KBM-7 (cell line): ENCODE results near the gene SEMA3C.

Source experiments
- DNase-seq: peaks from one replicate; pipeline ENCODE4 v3.0.0-alpha.2; 2015
- in situ Hi-C: fragments of 300-500 bp; cut with MboI; formaldehyde crosslinking; loops from 2 replicates; pipeline ENCODE4 v1.14.3; 2020; ENCODE audit warnings: low sequenced_read_pairs, low pct_unique_long_range_greater_than_20kb, mixed read lengths

SEMA3C gene

DNA sequence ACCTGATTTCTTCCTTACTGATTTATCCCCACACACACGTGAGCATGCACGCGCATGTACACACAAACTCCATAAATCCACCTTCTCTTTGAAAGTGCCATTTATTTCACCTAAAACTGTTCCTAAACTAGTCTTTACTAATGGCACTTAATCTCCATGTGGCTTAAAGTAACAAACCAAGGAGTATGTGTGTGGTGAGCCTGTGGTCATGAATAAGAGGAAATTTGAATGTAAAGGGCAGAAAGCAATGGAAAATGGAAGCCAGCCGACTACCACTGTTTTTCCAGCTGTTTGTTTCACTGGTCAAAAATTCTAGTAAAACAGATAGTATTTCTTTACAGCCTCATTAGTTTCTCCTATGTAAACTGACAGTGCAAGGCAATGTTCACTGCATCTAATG, 23.8 kb downstream of the SEMA3C start:
- DNase-seq = no peak
- in situ Hi-C loops = no loop called here

DNA sequence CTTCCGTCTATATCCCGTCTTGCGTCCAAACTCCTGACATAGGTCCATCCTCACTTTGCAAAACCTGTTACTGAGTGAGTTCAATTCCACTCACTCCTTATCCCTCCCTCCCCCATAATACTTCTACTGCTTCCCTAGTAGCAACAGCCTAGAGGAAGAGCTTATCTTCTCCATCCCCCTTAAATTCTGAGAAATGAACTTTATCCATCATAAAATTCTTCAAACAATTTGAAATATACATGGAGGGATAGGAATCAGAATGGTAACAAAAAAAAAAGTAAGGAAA, 27.6 kb downstream of the SEMA3C start:
- in situ Hi-C loops = no loop called here
- no peak for DNase-seq

DNA sequence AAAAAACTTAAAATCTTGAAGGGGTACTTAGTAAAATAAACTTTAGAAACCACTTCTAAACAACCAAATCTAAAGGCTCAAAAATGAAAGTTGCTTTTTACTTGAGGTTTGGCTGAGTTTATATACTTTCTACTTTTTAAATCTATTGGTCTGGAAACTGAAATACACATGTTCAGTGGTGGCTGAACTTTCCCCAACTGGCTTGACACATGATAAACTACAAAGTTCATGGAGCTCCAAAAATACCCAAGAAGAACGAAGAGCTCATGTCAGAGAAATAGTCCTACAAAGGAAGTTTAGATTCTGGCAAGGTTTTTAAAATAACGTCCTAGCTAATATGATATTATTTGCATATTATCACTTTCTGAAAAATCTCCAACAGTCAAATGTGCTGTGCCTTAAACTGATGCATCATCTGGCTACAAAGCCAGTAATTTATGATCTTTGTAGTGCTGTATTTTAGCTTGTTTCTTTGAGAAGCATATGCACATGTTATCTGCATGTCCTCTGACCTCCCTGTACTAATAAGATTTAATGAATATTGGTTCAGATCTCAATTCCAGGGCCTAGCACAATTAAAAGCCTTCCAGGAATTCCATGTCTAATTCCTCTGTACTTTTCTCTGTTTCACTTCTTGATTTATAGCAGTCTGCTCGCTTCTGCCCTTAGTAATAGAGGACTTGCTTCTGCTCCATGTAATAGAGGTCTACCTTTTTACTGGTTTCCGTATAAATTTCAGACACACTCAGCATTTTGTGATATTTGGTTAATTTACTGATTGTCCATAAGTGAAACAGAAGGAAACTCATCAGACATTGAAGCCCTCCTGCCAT, 28.2 kb downstream of the SEMA3C start:
- in situ Hi-C loops = no loop called here
- no peak for DNase-seq

DNA sequence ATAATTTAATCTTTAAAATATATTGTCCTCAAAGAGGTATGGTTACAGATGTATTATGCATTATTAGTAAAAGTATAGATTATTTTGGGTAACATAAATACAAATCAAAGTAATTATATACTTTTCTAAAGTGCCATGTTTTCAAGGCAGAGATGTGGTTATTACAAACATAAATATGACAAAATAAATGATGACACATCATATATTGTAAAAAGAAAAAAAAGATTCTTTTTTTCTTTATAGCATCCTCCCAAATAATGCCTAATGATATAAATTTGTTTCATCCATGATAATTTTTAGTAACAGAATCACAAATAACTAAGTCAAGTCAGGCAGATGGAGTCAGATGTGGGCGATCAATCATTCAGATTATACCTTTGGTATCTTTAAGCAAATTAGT, 29.3 kb downstream of the SEMA3C start:
- no peak for DNase-seq
- in situ Hi-C loops = no loop called here

DNA sequence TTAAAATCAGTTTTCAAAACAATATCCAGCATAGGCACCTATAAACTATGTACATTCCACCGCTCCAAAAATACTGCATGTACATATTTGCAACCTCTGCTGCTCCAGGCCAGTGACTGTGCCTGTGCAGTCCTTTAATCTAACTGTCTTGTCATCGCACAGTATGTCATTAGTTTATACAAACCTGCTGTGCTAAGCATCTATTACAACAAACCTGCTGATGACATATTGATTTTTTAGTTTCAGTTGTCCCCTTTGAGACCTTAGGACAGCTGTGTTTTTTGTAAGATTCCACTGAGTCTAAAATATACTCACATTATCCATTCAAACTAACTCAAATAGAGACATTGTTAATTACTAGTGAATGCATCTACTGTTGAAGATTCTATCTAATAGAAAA, 33.1 kb downstream of the SEMA3C start:
- in situ Hi-C loops = no loop called here

DNA sequence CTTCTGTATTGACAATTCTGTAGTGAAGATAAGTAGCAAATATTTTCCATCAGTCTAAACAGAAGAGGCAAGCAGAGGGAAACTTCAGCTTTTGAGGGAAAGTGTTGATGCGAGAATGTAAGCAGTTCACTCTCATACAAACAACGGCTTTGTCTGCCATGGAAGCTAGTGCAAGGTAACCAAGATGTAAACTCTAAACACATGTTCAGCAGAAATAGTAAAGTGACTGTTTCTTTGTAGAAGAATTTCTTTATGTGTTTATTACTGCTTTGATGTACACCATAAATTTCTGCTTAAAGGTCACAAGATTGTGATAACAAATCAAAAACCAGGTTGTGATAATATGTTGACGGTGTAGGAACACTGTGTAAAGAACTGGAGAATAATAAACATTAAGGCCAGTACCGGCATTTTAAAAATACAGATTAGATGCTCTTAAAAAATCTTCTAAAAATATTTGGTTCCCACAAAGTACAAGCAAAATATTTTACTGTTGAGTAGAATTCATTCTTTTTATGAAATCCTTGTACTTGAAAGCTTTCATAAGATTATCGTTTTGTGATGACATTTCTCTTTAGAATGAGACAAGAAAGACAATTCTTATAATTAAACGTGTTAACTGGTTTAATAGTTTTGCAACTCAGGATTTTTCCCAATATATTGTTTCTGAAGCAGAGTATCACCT, 34.2 kb downstream of the SEMA3C start:
- in situ Hi-C loops = no loop called here
- DNase-seq = no peak

More for the DNA sequence above, 33.1 kb downstream of the SEMA3C start:
- DNase-seq = no peak

DNA sequence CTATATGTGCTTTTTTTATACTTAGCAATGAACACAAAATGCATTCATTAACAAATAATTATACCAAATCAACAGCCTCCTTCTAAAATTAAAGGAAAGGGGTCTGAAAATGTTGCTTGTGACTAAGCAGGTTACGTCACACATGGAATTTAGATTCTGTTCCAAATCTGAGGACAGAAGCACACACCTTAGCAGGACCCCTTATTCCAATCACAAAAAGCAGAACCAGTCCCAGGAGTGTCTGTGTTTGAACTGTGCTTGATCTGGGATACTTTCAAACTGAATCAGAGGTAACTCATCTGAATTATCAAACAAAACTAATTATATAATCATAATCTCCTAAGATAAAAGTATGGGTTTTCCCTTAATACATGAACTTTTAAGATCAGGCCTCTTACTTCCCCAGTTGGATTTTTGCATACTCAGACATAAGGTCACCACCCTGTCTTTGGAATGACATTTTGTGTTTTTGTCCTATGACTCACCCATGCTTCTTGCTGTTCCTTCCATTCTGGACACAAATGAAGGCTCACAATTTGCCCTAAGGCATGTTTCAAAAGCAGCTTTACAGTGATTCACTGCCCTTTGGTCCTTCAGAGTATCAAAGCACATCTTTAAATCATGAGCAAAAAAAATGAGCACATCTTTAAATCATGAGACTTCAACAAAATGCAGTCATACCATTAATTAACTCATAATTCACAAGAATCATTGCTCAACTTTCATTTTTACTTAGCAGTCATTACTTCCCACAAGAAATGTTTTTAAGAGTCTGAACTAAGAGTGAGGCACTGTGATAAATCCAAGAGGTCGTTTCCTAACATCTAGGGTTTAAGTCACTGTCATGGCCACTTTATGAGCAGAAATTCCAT, 35.5 kb downstream of the SEMA3C start:
- no peak for DNase-seq
- in situ Hi-C loops = no loop called here

DNA sequence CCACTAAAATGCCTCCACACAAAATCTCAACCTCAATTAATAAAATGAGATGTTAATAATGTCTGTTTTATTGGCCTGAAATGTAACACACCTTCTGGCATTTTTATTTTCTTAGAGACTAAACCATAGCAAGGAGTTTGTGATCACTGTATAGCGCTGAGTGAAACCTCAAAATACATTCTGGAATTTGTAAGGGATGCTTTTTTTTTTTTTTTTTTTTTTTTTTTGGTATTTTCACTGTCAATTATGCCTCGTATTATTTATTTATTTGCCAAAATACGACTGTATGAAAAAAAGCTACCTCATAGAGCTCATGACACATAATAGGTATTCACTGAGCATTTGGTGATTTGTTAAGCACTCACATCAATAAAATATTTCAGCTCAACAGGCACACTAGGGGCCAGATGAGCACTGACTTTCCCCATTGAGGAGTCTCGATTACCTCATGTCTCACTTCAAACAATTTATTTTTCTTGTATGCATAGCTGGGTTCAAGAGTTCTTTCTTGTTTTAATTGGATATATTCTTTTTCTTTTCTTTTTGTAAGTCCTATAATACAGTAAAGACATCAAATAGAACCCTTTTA, 36.5 kb downstream of the SEMA3C start:
- no peak for DNase-seq
- in situ Hi-C loops = no loop called here

DNA sequence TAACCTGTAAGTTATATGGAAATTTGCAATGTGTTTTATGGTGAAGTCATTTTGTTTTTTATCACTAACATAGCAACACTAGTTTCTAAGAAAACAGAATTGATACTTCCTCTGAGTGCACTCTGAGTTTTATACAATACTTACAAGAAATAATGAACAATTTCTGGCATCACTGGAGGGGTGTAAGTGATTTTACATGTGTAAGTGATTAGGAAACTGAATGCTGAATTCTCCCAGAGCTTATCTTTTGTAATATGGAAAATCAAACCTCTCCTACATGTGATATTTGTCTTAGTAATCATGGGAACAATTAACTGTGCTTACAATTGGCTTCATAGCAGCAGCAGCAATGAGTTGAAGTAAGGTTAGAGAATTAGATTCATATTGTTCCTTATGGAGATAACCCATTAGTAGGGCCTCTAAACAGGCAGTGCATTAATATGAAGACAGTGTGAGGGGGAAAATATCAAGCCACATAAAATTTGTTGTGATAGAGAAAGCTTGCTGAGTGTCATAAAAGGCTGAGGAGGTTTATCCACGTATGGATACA, 37.4 kb downstream of the SEMA3C start:
- no peak for DNase-seq
- in situ Hi-C loops = no loop called here

DNA sequence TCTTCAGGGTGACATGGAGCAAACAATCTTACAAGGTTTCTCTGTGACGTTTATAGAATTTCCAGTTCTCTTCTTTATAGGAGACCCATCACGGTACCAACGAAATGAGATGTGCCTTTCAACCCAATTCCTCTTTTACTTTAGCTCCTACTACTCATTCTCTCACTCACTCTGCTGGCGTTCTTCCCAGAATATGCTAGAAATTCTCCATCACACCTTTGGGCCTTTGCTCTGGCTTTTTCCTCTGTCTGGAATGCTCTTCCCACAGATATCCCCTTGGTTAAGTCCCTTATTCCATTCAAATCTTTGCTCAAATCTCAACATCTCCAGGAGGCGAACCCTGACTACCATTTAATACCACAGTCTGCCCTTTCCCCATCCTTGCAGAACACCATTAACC, 39.0 kb downstream of the SEMA3C start:
- no peak for DNase-seq
- in situ Hi-C loops = no loop called here

DNA sequence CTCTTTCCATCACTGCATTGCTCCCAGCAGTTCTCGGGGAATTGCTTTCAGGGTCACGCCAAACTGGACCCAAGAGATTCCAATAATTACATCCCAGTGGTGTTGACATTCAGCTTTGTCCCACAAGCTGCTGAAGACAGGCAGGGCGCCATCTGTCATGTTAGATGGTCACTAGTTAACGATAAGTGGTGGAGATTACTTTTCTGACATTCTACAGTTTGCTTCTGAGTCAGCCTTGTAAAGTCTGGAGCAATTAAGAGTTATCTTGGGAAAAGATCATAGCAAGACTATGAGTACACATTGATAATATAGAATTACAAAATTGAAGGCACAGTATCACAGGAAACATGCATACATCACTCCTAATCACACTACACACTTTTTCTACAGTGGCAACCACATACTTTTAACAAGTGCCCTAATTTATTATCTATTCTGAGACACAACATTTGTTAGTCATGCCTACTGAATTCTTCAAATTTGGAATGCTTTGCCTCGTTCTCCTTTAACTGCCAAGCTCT, 41.9 kb downstream of the SEMA3C start:
- in situ Hi-C loops = no loop called here
- no peak for DNase-seq

DNA sequence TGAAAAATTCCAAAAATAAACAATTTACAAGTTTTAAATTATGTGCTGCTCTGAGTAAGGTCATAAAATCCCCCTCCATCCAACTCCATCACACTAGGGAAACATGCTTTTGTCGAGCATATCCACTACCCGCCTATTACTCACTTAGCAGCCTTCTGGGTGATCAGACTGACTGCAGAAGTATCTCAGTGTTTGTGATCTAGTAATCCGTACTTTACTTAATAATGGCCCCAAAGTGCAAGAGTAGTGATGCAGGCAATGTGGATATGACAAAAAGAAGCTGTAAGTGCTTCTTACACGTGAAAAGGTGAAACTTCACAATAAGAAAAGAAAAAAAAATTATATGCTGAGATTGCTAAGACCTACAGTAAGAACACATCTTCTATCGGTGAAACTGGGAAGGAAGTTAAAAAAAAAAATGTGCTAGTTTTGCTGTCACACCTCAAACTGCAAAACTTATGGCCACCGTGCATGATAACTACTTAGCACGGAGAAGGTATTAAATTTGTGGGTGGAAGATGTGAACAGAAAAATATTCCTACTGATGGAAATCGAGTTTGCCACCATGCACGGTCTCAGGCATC, 43.2 kb downstream of the SEMA3C start:
- DNase-seq = no peak
- in situ Hi-C loops = no loop called here

DNA sequence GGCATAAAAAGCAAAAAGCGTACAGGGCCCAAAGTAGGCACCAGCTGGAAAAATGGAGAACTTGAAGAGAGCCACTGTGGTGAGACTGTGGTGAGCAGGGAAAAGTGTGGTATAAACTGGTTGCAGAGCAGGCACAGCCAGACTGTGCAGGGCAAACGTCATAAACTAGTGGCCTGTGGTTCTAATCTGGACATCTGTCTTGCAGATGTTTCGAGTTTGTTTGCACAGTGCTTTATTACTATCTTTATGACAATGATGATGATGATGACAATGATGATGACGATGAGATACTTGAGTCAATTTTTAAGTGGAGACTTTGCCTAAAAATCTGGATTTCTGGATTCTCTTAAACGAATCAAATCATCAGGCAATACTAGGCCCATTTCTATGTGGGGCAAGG, 45.7 kb downstream of the SEMA3C start:
- DNase-seq = no peak
- in situ Hi-C loops = no loop called here

DNA sequence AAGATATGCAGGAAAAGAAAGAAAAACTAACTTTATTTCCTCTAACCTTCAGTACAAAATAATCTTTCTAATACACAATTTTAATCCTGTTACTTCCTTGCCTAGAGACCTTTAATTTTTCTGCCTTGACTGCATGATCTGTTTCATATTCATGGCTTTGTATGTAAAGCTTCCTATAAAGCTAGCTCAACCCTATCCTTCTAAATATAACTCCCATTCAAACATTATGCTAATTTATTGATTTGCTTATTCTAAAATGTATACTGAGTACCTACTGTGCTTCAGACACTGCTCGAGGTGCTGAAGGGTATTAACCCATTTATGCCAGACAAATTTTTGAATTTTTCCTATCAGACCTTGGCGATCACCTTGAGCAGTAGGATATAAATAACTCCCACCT, 47.6 kb downstream of the SEMA3C start:
- DNase-seq = no peak
- in situ Hi-C loops = no loop called here

DNA sequence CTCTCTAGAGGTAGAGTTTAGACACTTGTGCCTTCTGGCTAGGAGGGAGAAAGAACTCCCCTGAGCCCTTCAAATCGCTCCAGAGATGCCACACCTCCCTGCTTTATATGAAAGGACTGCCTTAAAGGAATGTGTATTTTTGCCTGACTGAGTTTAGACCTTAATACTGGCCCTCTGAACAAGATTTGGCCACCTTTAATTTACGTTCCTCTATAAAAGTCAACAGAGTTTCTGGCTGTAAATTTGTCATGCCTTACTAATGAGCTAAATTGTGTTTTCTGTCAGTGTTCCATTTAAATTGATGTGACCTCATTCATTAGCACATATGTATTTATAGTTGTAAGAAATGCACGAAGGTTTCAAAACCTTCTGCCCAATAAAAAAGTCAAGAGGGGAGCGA, 48.0 kb downstream of the SEMA3C start:
- in situ Hi-C loops = no loop called here
- no peak for DNase-seq

DNA sequence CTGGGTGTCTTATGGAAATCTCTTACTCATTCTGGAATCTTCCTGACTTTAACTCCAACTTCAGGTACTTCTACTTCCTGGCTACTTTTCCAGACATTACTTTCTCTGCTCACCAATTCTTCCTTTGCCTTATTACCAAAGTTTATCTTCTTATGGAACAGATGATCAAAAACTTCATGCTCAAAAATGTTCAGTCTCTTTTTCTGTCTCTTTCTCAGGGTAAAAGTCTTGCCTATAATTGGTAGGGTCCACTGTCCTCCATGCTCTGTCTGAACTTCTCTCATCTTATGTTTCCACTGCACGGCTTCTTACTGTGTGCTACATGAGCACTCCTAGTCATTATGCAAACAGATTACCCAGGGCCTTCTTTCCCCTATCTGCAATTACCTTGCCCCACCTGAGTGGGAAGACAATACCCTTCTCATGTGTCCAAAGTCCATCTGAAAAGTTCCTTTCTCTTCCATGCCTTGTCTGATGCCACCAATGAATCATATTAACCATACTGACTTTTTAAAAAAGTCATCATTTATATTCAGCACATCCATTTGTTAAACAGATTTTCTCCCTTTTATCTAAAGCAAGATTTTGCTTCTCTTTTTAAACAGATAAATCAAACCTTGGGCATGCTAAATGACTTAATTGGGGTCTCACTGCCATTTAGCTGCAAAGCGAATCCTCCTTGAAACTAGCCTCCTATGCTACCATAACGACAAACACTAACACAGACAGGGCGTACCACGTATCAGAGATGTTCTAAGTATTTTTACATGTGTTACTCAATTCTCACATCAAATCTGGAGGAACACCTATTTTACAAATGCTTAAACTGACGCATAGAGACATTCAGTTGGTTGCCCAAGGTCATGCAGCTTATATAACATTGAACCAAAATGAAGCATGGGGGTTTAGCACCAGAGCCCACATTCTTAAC, 48.8 kb downstream of the SEMA3C start:
- in situ Hi-C loops = no loop called here

DNA sequence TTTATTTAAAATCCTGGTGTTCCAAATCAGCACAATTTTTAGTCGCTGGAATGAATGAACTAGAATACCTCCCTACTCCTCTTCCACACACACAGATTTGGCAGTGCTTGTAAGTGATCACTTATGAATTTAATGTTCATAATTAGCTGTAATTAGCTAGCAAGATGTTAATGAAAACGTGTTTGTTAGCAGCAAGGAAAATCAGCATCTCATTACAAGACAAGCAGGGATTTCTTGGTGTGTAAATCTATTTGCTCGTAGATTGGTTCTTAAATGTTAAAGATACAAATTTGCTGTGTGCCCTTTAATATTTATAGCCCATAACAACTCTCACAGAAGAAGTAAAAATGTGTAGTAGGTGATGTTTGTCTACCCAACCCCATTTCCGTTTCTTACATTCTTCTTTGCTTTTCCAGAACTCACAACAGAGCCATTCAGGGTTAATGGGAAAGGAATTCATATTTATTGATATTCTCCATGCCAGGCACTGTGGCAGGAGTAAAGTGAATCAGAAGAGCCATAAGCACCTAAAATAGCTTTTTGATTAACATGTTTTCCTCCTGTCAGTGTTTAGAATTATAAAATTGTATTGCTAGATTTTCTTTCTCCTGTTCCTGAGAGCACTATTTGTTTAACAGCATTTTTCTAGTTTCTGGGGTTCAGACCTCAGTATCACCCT, 49.6 kb downstream of the SEMA3C start:
- DNase-seq = no peak
- in situ Hi-C loops = no loop called here

More for the DNA sequence above, 48.8 kb downstream of the SEMA3C start:
- DNase-seq = no peak
